GM12878 (cell line): ENCODE measurements around the gene PDE6A. TPM values are rescaled to one million over a fixed set of nuclear protein-coding genes. Genes with fewer than 3 reads are reported as not detected.

Experiments
- ATAC-seq: fragments of 200-7000 bp; cut with Tn5 transposase; 3 replicates; pipeline ENCODE4 v1.9.1; 2020; ENCODE audit warnings: mild to moderate bottlenecking, moderate library complexity
- BruUV-seq: library from RNA; stranded (reverse); fragments of 400-500 nt; replicated peaks from 2 replicates; lab custom pipeline; 2021; lab: Mats Ljungman, UMichigan
- CTCF ChIA-PET: fragments of 300-600 bp; sonication (Branson Sonifier 250); formaldehyde crosslinking; extraction: SDS; loops from one replicate; lab custom pipeline; 2021; ENCODE audit warnings: inconsistent platforms; lab: Yijun Ruan, JAX
- POLR2A ChIA-PET: fragments of 350-600 bp; formaldehyde crosslinking; extraction: SDS; loops from one replicate; lab custom pipeline; 2021; ENCODE audit warnings: inconsistent platforms; lab: Charles Lee
- RAD21 ChIA-PET: fragments of 300-600 bp; sonication (Branson Sonifier 250); formaldehyde crosslinking; loops from one replicate; lab custom pipeline; 2023; ENCODE audit warnings: antibody characterized with exemption; ENCODE audit not compliant: unreplicated experiment; lab: Charles Lee
- SMC1A ChIA-PET: fragments of 300-600 bp; sonication (Branson Sonifier 250); formaldehyde crosslinking; loops from one replicate; lab custom pipeline; 2023; ENCODE audit not compliant: unreplicated experiment, uncharacterized antibody; lab: Charles Lee
- DNase-seq: peaks from one replicate; pipeline ENCODE4 v3.0.0-alpha.2; 2011; ENCODE audit warnings: low read depth, low spot score
- FAIRE-seq: peaks from 3 replicates; lab custom pipeline; 2011; peaks lifted over from hg19 to GRCh38; lab: Jason Lieb, UNC
- H2AFZ ChIP-seq: 2 replicates; pipeline ENCODE4 v1.6.0; 2011; ENCODE audit warnings: low read depth, low read length, control low read depth; ENCODE audit not compliant: control insufficient read depth
- H3K27ac ChIP-seq: 2 replicates; pipeline ENCODE4 v1.5.1; 2011; ENCODE audit warnings: control low read depth; ENCODE audit not compliant: control insufficient read depth, insufficient read depth
- H3K27me3 ChIP-seq, 2 experiments: replicated peaks in 1 of 2; 2 replicates each; pipeline versions ENCODE4 v1.6.0 to v1.6.1; 2011; ENCODE audit warnings: low read length in 1 of 2; ENCODE audit not compliant: control insufficient read depth in 2 of 2, insufficient read depth in 2 of 2
- H3K36me3 ChIP-seq, 2 experiments: 2 replicates each; pipeline ENCODE4 v1.5.1; 2011; ENCODE audit warnings: low read length in 1 of 2; ENCODE audit not compliant: control insufficient read depth in 2 of 2, insufficient read depth in 2 of 2
- H3K4me1 ChIP-seq: 2 replicates; pipeline ENCODE4 v1.6.1; 2011; ENCODE audit warnings: mild to moderate bottlenecking, low read length, moderate library complexity, mixed read lengths; ENCODE audit not compliant: control insufficient read depth, insufficient read depth
- H3K4me2 ChIP-seq: 2 replicates; pipeline ENCODE4 v1.6.0; 2011; ENCODE audit warnings: control low read depth; ENCODE audit not compliant: control insufficient read depth, insufficient read depth
- H3K4me3 ChIP-seq: fragments of 200-600 bp; sonication (generic); 2 replicates; pipeline ENCODE4 v1.5.1; 2016
- H3K79me2 ChIP-seq: 2 replicates; pipeline ENCODE4 v1.6.0; 2011; ENCODE audit warnings: low read length; ENCODE audit not compliant: control insufficient read depth, insufficient read depth
- H3K9ac ChIP-seq: 2 replicates; pipeline ENCODE4 v1.8.0; 2011; ENCODE audit warnings: low read length, control low read depth, mixed read lengths; ENCODE audit not compliant: control insufficient read depth, insufficient read depth
- H3K9me3 ChIP-seq: replicated peaks from 3 replicates; pipeline ENCODE4 v1.5.1; 2011; ENCODE audit warnings: mild to moderate bottlenecking, low read length; ENCODE audit not compliant: control insufficient read depth, insufficient read depth
- H4K20me1 ChIP-seq: 2 replicates; pipeline ENCODE4 v1.6.0; 2011; ENCODE audit not compliant: control insufficient read depth, insufficient read depth
- ASH2L ChIP-seq: fragments of 300-600, 200-600 bp; sonication (generic); IDR thresholded peaks from 2 replicates; pipeline ENCODE4 v1.6.1; 2017; ENCODE audit warnings: low read depth, mild to moderate bottlenecking, borderline replicate concordance
- BMI1 ChIP-seq: fragments of 450-650 bp; IDR thresholded peaks from 2 replicates; pipeline ENCODE4 v1.6.1; 2016; ENCODE audit warnings: mild to moderate bottlenecking, moderate library complexity, borderline replicate concordance
- ESRRA ChIP-seq: IDR thresholded peaks from 2 replicates; pipeline ENCODE4 v1.6.1; 2012; ENCODE audit warnings: mild to moderate bottlenecking, low read length, improper control_type of control experiment
- ETV6 ChIP-seq, 2 experiments: fragments of 450-650 bp in 1 of 2; IDR thresholded peaks in 1 of 2; conservative IDR thresholded peaks in 1 of 2; 2 replicates each; pipeline ENCODE4 v1.6.1; 2014; ENCODE audit warnings: antibody characterized with exemption in 1 of 2, borderline replicate concordance in 1 of 2, low read depth in 1 of 2, mild to moderate bottlenecking in 1 of 2, moderate library complexity in 1 of 2
- MTA2 ChIP-seq: fragments of 450-650 bp; IDR thresholded peaks from 2 replicates; pipeline ENCODE4 v1.6.1; 2016; ENCODE audit warnings: low read depth, mild to moderate bottlenecking, moderate library complexity
- MYC ChIP-seq: IDR thresholded peaks from 2 replicates; pipeline ENCODE4 v1.6.1; 2011; ENCODE audit warnings: mild to moderate bottlenecking, low read length, moderate library complexity, inconsistent platforms; ENCODE audit not compliant: insufficient read depth, insufficient replicate concordance, insufficient read length, severe bottlenecking
- NFYA ChIP-seq: IDR thresholded peaks from 2 replicates; pipeline ENCODE4 v1.6.1; 2011; ENCODE audit warnings: low read depth, mild to moderate bottlenecking, low read length, improper control_type of control experiment, borderline replicate concordance
- ZZZ3 ChIP-seq: IDR thresholded peaks from 2 replicates; pipeline ENCODE4 v1.6.1; 2011; ENCODE audit warnings: low read depth; ENCODE audit not compliant: control insufficient read depth, insufficient read length
- WGBS: methylation state at CpG from one replicate; pipeline ENCODE4 v1.1.6; 2016; ENCODE audit warnings: low lambda C conversion rate; ENCODE audit not compliant: insufficient replicate concordance, insufficient coverage; ENCODE audit errors: missing lambda C conversion rate; 5-methylcytosine and 5-hydroxymethylcytosine counted together
- in situ Hi-C: fragments of 300-500 bp; cut with MboI; formaldehyde crosslinking; loops from 9 replicates; pipeline ENCODE4 v1.14.3; 2018; ENCODE audit warnings: mixed read lengths
- intact Hi-C: fragments of 100-400 bp; cut with micrococcal nuclease; formaldehyde crosslinking; loops from one replicate; pipeline ENCODE4 v1.14.2; 2022; ENCODE audit not compliant: unreplicated experiment
- polyA plus RNA-seq, 11 experiments: library from polyadenylated mRNA; depleted of rRNA in 4 of 11; unstranded in 6 of 11; stranded (reverse) in 5 of 11; fragments of >200 nt; fragmentation: Nextera tagmentation in 4 of 11; fragmentation: Illumina TruSeq in 1 of 11; extraction: Ambion mirVana in 4 of 11; extraction: Trizol in 1 of 11; gene quantifications; 1 replicate in 1 of 11; 2 replicates in 10 of 11; pipeline versions ENCODE4 v1.2.1 to v1.2.3, GENCODE V29; 2011 to 2016; ENCODE audit warnings: inconsistent platforms in 2 of 11, missing spikeins in 2 of 11, low read depth in 1 of 11
- total RNA-seq, 4 experiments: library from RNA; depleted of rRNA in 3 of 4; stranded (reverse); fragments of >200 nt in 3 of 4; fragmentation: Illumina TruSeq in 1 of 4; extraction: Trizol in 1 of 4; gene quantifications; 2 replicates each; pipeline versions ENCODE4 v1.2.1 to v1.2.3, GENCODE V29; 2013 to 2021
- TF ChIP-seq, protein P1 (sequence below): fragments of 450-650 bp; formaldehyde crosslinking; IDR thresholded peaks from 2 replicates; pipeline ENCODE4 v1.4.0; 2020; ENCODE audit warnings: mild to moderate bottlenecking, moderate library complexity
- TF ChIP-seq, protein P2 (sequence below): fragments of 450-650 bp; IDR thresholded peaks from 2 replicates; pipeline ENCODE4 v1.6.1; 2017; ENCODE audit warnings: antibody characterized with exemption, mild to moderate bottlenecking, moderate library complexity
- TF ChIP-seq, protein P3 (sequence below): IDR thresholded peaks from 2 replicates; pipeline ENCODE4 v1.6.1; 2012; ENCODE audit warnings: mild to moderate bottlenecking, low read depth, low read length
- TF ChIP-seq, protein P4 (sequence below): IDR thresholded peaks from 2 replicates; pipeline ENCODE4 v1.6.1; 2012; ENCODE audit warnings: low read depth, low read length, improper control_type of control experiment

The PDE6A gene
- total and polyA plus RNA-seq, 10 of the 15 experiments (the other 5 are each of a cell fraction or from before 2014, with no cell fraction given) = 0.05 to 0.26 TPM; not detected in 8

DNA sequence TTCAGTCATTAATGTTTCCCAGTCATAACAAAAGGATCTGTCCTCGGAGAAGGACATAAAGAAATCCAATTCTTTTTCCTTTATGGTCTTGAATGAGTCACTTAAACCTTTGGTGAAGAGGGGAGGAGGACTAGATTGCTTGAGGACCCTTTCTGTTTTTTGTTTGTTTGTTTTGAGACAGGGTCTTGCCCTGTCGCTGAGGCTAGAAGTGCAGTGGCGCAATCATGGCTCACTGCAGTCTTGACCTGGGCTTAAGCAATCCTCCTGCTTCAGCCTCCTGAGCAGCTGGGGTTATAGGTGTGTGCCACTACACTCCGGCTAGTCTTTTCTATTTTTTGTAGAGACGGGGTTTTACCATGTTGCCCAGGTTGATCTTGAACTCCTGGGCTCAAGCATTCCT is 43.5 kb upstream of the PDE6A start:
- no peak overlapping the region for H3K4me2 ChIP-seq
- no peaks in the 10 kb centered on the region for H4K20me1 ChIP-seq
- ATAC-seq = no peak
- H3K9ac ChIP-seq = no peak overlapping the region
- H3K27ac ChIP-seq = no peak overlapping the region
- H3K4me1 ChIP-seq = no peaks in the 10 kb centered on the region
- 94% methylated on average over 5 of the region's 5 CpGs for whole genome bisulfite sequencing
- in situ Hi-C loops (loop anchor here (5.0 kb wide), 2 partner anchors 151 to 351 kb away; no protein-coding TSS in a partner anchor), intact Hi-C loops (no loop called here)
- H2AFZ ChIP-seq = no peak overlapping the region
- ChIA-PET SMC1A (no interaction called here), CTCF (no interaction called here), RAD21 (interaction anchor here (1.1 kb wide), 1 partner anchor 135 kb away, joined by 3 read pairs; no protein-coding TSS in a partner anchor), POLR2A (no interaction called here)
- no peaks in the 10 kb centered on the region for H3K36me3 ChIP-seq
- no peaks in the 10 kb centered on the region for H3K9me3 ChIP-seq
- H3K27me3 ChIP-seq = no peaks in the 10 kb centered on the region
- no peak overlapping the region for H3K4me3 ChIP-seq
- no peak for DNase-seq
- FAIRE-seq = no peak
- no TSS peak for BruUV-seq
- no peaks in the 10 kb centered on the region for H3K79me2 ChIP-seq
- TF ChIP-seq MYC = no peak
- TF ChIP-seq MTA2 = no peak
- TF ChIP-seq ASH2L = no peak
- no peak for TF ChIP-seq NFYA
- TF ChIP-seq, protein P1, sequence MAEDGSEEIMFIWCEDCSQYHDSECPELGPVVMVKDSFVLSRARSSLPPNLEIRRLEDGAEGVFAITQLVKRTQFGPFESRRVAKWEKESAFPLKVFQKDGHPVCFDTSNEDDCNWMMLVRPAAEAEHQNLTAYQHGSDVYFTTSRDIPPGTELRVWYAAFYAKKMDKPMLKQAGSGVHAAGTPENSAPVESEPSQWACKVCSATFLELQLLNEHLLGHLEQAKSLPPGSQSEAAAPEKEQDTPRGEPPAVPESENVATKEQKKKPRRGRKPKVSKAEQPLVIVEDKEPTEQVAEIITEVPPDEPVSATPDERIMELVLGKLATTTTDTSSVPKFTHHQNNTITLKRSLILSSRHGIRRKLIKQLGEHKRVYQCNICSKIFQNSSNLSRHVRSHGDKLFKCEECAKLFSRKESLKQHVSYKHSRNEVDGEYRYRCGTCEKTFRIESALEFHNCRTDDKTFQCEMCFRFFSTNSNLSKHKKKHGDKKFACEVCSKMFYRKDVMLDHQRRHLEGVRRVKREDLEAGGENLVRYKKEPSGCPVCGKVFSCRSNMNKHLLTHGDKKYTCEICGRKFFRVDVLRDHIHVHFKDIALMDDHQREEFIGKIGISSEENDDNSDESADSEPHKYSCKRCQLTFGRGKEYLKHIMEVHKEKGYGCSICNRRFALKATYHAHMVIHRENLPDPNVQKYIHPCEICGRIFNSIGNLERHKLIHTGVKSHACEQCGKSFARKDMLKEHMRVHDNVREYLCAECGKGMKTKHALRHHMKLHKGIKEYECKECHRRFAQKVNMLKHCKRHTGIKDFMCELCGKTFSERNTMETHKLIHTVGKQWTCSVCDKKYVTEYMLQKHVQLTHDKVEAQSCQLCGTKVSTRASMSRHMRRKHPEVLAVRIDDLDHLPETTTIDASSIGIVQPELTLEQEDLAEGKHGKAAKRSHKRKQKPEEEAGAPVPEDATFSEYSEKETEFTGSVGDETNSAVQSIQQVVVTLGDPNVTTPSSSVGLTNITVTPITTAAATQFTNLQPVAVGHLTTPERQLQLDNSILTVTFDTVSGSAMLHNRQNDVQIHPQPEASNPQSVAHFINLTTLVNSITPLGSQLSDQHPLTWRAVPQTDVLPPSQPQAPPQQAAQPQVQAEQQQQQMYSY (CRISPR knock-in tag) = no peak
- TF ChIP-seq, protein P2, sequence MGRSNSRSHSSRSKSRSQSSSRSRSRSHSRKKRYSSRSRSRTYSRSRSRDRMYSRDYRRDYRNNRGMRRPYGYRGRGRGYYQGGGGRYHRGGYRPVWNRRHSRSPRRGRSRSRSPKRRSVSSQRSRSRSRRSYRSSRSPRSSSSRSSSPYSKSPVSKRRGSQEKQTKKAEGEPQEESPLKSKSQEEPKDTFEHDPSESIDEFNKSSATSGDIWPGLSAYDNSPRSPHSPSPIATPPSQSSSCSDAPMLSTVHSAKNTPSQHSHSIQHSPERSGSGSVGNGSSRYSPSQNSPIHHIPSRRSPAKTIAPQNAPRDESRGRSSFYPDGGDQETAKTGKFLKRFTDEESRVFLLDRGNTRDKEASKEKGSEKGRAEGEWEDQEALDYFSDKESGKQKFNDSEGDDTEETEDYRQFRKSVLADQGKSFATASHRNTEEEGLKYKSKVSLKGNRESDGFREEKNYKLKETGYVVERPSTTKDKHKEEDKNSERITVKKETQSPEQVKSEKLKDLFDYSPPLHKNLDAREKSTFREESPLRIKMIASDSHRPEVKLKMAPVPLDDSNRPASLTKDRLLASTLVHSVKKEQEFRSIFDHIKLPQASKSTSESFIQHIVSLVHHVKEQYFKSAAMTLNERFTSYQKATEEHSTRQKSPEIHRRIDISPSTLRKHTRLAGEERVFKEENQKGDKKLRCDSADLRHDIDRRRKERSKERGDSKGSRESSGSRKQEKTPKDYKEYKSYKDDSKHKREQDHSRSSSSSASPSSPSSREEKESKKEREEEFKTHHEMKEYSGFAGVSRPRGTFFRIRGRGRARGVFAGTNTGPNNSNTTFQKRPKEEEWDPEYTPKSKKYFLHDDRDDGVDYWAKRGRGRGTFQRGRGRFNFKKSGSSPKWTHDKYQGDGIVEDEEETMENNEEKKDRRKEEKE = no peak
- TF ChIP-seq ZZZ3 = no peak
- no peak for TF ChIP-seq ESRRA
- TF ChIP-seq, protein P3, sequence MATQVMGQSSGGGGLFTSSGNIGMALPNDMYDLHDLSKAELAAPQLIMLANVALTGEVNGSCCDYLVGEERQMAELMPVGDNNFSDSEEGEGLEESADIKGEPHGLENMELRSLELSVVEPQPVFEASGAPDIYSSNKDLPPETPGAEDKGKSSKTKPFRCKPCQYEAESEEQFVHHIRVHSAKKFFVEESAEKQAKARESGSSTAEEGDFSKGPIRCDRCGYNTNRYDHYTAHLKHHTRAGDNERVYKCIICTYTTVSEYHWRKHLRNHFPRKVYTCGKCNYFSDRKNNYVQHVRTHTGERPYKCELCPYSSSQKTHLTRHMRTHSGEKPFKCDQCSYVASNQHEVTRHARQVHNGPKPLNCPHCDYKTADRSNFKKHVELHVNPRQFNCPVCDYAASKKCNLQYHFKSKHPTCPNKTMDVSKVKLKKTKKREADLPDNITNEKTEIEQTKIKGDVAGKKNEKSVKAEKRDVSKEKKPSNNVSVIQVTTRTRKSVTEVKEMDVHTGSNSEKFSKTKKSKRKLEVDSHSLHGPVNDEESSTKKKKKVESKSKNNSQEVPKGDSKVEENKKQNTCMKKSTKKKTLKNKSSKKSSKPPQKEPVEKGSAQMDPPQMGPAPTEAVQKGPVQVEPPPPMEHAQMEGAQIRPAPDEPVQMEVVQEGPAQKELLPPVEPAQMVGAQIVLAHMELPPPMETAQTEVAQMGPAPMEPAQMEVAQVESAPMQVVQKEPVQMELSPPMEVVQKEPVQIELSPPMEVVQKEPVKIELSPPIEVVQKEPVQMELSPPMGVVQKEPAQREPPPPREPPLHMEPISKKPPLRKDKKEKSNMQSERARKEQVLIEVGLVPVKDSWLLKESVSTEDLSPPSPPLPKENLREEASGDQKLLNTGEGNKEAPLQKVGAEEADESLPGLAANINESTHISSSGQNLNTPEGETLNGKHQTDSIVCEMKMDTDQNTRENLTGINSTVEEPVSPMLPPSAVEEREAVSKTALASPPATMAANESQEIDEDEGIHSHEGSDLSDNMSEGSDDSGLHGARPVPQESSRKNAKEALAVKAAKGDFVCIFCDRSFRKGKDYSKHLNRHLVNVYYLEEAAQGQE = no peak
- TF ChIP-seq, protein P4, sequence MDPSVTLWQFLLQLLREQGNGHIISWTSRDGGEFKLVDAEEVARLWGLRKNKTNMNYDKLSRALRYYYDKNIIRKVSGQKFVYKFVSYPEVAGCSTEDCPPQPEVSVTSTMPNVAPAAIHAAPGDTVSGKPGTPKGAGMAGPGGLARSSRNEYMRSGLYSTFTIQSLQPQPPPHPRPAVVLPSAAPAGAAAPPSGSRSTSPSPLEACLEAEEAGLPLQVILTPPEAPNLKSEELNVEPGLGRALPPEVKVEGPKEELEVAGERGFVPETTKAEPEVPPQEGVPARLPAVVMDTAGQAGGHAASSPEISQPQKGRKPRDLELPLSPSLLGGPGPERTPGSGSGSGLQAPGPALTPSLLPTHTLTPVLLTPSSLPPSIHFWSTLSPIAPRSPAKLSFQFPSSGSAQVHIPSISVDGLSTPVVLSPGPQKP = no peak
- TF ChIP-seq BMI1 = no peak
- no peak for TF ChIP-seq ETV6 (conservative IDR thresholded peaks at IDR 0.05 in 1 of 2, IDR thresholded peaks at IDR 0.05 in 1 of 2; ENCODE audit: borderline replicate concordance in 1 of 2, low read depth in 1 of 2)
